Adrenal gland (tissue), 12 donors: ENCODE results near the gene NEDD9. TPM values are rescaled to one million over a fixed set of nuclear protein-coding genes. Genes with fewer than 3 reads are reported as not detected.

Experiments used
- DNase-seq, 7 donors: peaks; one replicate each; pipeline ENCODE4 v3.0.0-alpha.2; 2019 to 2020
- H3K27ac ChIP-seq, 5 donors: fragments of 200-600 bp; sonication (generic) in 4 of 5; 1 replicate in 3 of 5; 2 replicates in 2 of 5; pipeline versions ENCODE4 v1.5.1 to v1.8.0; 2016 to 2020; ENCODE audit warnings: mild to moderate bottlenecking in 1 of 5
- H3K27me3 ChIP-seq: fragments of 200-600 bp; 2 replicates; pipeline ENCODE4 v1.8.0; 2021
- H3K36me3 ChIP-seq, 2 donors: fragments of 200-600 bp; replicated peaks in 1 of 2; 1 replicate in 1 of 2; 2 replicates in 1 of 2; pipeline versions ENCODE4 v1.5.1 to v1.8.0; 2018 to 2022
- H3K4me1 ChIP-seq, 2 donors: fragments of 200-600 bp; replicated peaks in 1 of 2; 1 replicate in 1 of 2; 2 replicates in 1 of 2; pipeline versions ENCODE4 v1.5.1 to v1.8.0; 2018 to 2021
- H3K4me3 ChIP-seq, 4 donors: fragments of 200-600 bp; sonication (generic) in 3 of 4; one replicate each; pipeline ENCODE4 v1.5.1; 2016 to 2018
- H3K9me3 ChIP-seq, 3 donors: fragments of 200-600 bp; sonication (generic) in 1 of 3; replicated peaks in 1 of 3; 1 replicate in 2 of 3; 2 replicates in 1 of 3; pipeline versions ENCODE4 v1.5.1 to v1.8.0; 2016 to 2021
- POLR2A ChIP-seq, 2 donors: fragments of 450-650 bp; IDR thresholded peaks; one replicate each; pipeline ENCODE4 v1.6.1; 2017; ENCODE audit warnings: antibody characterized with exemption in 2 of 2, mild to moderate bottlenecking in 2 of 2, moderate library complexity in 1 of 2
- WGBS, 4 donors: extraction: QIAGEN DNeasy Blood & Tissue Kit in 2 of 4; methylation state at CpG; one replicate each; pipeline versions ENCODE4 v1.1.5 to v1.1.7; 2013 to 2017; 5-methylcytosine and 5-hydroxymethylcytosine counted together
- intact Hi-C, 2 donors: fragments of 100-400 bp; cut with DNase I; formaldehyde crosslinking; loops; one replicate each; pipeline versions ENCODE4 v1.14.1 to v1.15.0; 2022 to 2023
- polyA plus RNA-seq, 3 donors: library from polyadenylated mRNA; stranded (reverse); fragments of 200-250 nt in 2 of 3; fragments of 350-450 nt in 1 of 3; fragmentation: Illumina TruSeq in 1 of 3; extraction: RNeasy Lipid Tissue Mini Kit (QIAGEN cat#74804) in 1 of 3; gene quantifications; one replicate each; pipeline ENCODE4 v1.2.3, GENCODE V29; 2013 to 2014
- total RNA-seq, 9 donors: library from RNA; depleted of rRNA in 4 of 9; stranded (reverse); fragments of >200 nt in 4 of 9; fragments of 120-200 nt in 1 of 9; fragmentation: NEBNext Ultra II Directional in 1 of 9; extraction: Animal tissue kit (Norgen Biotek cat#: 25700) in 1 of 9; gene quantifications; one replicate each; pipeline versions ENCODE4 v1.1.0 to v1.2.4, GENCODE V29; 2013 to 2023
- TF ChIP-seq, protein P1 (sequence below), 6 experiments: fragments of 450-650 bp in 4 of 6; fragments of 200-600 bp in 2 of 6; sonication (generic) in 1 of 6; IDR thresholded peaks; 1 replicate in 5 of 6; 2 replicates in 1 of 6; pipeline versions ENCODE4 v1.5.1 to v1.8.0; 2016 to 2021; ENCODE audit warnings: antibody characterized with exemption in 6 of 6, mild to moderate bottlenecking in 2 of 6, moderate library complexity in 1 of 6
- donor health status: healthy with polysubstance abuse.
- donor health status: Bipolar disorder and iron deficiency.
- donor health status: DM: yes; HTN: yes; CAD: no.
- donor health status: DM: no; HTN: no; CAD: no.
- donor health status: DM: no; HTN: no; CAD: no.
- donor health status: DM: yes; HTN: yes; CAD: no.

NEDD9 gene
- total and polyA plus RNA-seq, 12 donors: 6.6 to 47.9 (median 13.5) TPM

DNA sequence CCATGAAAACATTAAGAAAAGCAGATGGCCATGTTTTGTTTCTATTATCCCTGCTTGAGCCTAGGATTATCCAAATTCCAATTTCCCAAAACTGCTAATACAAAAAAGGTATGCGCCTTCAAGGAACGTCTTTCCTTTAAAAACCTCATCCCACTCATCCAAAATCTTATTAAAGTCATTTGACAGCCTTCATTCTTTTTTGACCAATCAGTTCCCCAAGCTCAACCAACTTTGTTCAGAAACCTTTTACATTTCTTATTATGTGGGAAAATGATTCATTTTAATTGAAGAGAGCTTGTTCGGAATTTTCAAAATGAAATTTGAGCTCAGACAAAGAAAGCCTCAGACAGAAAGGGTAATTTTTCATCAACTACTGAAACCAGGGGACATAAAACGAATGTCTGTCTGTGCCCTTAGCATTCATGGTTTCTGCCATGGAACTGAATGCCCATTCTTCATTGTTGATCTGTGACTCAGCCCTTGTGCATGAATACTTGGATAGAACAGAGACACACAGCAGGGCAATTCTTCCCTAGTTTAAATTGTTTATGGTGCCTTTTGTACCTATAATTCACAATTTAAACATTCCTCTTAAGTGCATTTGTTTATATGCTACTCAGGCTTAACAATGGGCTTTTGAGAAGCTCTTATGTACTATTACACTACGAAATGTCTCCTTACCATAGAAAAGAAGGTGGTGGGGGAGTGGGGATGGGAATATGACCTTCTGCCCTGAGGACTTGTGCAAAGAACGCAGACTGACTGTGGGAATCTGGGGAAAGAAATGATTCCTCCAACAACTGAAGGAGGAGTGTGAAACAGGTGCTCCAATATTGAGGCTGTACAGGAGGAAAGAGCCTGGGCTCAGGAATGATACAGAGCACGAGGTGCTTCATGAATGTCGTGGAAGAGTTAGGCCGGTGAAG, 71.2 kb downstream of the NEDD9 start:
- Histone ChIP-seq H3K36me3 (no peaks in the 10 kb centered on the region), H3K4me3 (no peak overlapping the region), H3K27ac (no peak overlapping the region), H3K9me3 (peaks cover 0 to 5% (median 0%) of the 10 kb centered on the region in 3 donors), H3K4me1 (no peaks in the 10 kb centered on the region), H3K27me3 (no peaks in the 10 kb centered on the region)
- DNase-seq: no peak
- TF ChIP-seq, protein P1, sequence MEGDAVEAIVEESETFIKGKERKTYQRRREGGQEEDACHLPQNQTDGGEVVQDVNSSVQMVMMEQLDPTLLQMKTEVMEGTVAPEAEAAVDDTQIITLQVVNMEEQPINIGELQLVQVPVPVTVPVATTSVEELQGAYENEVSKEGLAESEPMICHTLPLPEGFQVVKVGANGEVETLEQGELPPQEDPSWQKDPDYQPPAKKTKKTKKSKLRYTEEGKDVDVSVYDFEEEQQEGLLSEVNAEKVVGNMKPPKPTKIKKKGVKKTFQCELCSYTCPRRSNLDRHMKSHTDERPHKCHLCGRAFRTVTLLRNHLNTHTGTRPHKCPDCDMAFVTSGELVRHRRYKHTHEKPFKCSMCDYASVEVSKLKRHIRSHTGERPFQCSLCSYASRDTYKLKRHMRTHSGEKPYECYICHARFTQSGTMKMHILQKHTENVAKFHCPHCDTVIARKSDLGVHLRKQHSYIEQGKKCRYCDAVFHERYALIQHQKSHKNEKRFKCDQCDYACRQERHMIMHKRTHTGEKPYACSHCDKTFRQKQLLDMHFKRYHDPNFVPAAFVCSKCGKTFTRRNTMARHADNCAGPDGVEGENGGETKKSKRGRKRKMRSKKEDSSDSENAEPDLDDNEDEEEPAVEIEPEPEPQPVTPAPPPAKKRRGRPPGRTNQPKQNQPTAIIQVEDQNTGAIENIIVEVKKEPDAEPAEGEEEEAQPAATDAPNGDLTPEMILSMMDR (IDR thresholded peaks at IDR 0.05): no peak
- TF ChIP-seq POLR2A (IDR thresholded peaks at IDR 0.05): no peak
- 83 to 90% (median 87%) methylated on average over 9 of the region's 9 CpGs for WGBS, 4 donors
- intact Hi-C loops: no loop called here

DNA sequence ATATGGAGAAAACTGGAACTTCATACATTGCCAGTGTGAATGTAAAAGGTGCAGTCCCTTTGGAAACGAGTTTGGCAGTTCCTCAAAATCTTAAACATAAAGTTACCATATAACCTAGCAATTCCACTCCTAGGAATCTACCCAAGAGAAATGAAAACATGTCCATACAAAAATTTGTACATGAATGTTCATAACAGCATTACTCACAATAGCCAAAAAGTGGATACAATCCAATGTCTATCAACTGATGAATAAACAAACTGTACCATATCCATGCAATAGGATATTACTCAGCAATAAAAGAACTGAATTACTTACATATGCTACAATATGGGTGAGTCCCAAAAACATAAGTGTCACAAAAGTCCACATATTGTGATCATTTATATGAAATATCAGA, 72.3 kb downstream of the NEDD9 start:
- DNase-seq: no peak
- Histone ChIP-seq H3K27ac (no peak overlapping the region), H3K4me1 (no peaks in the 10 kb centered on the region), H3K27me3 (no peaks in the 10 kb centered on the region), H3K9me3 (peaks cover 0 to 5% (median 0%) of the 10 kb centered on the region in 3 donors), H3K4me3 (no peak overlapping the region), H3K36me3 (no peaks in the 10 kb centered on the region)
- intact Hi-C loops: no loop called here
- 55 to 70% (median 67%) methylated on average over 1 of the region's 1 CpG for WGBS, 4 donors
- no peak for TF ChIP-seq POLR2A (IDR thresholded peaks at IDR 0.05)
- TF ChIP-seq, protein P1 (IDR thresholded peaks at IDR 0.05): no peak

DNA sequence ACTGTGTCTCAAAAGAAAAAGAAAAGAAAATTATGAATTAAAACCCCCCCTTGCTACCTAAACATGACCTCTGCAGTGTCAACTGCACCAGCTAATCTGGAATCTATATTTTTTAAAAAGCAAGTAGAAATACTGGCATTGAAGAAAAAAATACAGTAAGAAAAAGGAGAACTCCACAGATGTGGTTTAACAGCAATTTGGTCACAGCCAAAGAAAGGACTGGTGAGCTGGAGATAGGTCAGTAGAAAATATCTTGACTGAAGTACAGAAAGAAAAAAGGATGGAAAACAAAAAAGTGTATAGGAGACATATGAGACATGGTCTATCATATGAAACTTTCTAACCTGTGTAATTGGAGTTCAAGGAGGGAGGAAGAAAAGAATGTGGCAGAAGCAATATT, 76.9 kb downstream of the NEDD9 start:
- Histone ChIP-seq H3K27ac (no peak overlapping the region), H3K4me1 (no peaks in the 10 kb centered on the region), H3K9me3 (peaks cover 0 to 4% (median 0%) of the 10 kb centered on the region in 3 donors), H3K4me3 (no peak overlapping the region), H3K36me3 (no peaks in the 10 kb centered on the region), H3K27me3 (no peaks in the 10 kb centered on the region)
- no peak for DNase-seq
- intact Hi-C loops: no loop called here
- TF ChIP-seq, protein P1 (IDR thresholded peaks at IDR 0.05): no peak
- no peak for TF ChIP-seq POLR2A (IDR thresholded peaks at IDR 0.05)

DNA sequence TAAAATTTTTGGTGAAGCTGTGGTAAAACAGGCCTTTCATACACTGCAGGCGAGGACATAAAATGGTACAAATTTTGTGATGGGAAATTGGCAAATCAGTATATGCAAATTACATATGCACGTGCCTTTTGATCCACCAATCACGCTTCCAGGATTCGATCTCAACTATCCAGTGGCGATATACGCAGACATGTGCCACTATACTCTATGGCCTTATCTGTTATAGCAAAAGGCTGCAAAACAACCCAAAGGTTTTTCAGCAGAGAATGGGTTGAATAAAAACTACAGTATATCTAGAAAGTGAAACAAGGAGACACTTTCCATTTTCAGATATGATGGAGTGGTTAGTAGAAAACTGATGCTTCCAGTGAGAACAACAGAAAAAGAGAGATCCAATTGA, 79.0 kb downstream of the NEDD9 start:
- no peaks in the 10 kb centered on the region for H3K4me1 ChIP-seq
- WGBS, 4 donors: 93 to 97% (median 95%) methylated on average over 6 of the region's 6 CpGs
- H3K4me3 ChIP-seq: no peak overlapping the region
- H3K27me3 ChIP-seq: no peaks in the 10 kb centered on the region
- H3K27ac ChIP-seq: no peak overlapping the region
- TF ChIP-seq, protein P1 (IDR thresholded peaks at IDR 0.05): no peak
- no peak for TF ChIP-seq POLR2A (IDR thresholded peaks at IDR 0.05)
- H3K9me3 ChIP-seq: no peaks in the 10 kb centered on the region
- no peaks in the 10 kb centered on the region for H3K36me3 ChIP-seq
- intact Hi-C loops: no loop called here
- no peak for DNase-seq
